Measurements from ENCODE around the gene LARP4B.
"Not testable (repeated sequence)": the region's sequence is repeated elsewhere in the genome, so short reads cannot be mapped to it uniquely, and the experiment has no call there.

LARP4B gene

GRCh38 chr10:785089-785860, 146.2 kb downstream of the LARP4B start:
- DNase-seq, result no peak

GRCh38 chr10:784403-785088, 147.0 kb downstream of the LARP4B start:
- DNase-seq, result peak; percentile 88

GRCh38 chr10:782751-783648, 148.5 kb downstream of the LARP4B start:
- no peak for DNase-seq

GRCh38 chr10:780536-781524, 150.7 kb downstream of the LARP4B start:
- DNase-seq, result no peak

- no peak for DNase-seq
Measured at GRCh38 chr10:778626-779330, 152.7 kb downstream of the LARP4B start.

- DNase-seq, result no peak
Measured at GRCh38 chr10:777913-778479, 153.5 kb downstream of the LARP4B start.

GRCh38 chr10:776772-777171, 154.7 kb downstream of the LARP4B start:
- no peak for DNase-seq

GRCh38 chr10:775245-776075, 156.0 kb downstream of the LARP4B start:
- DNase-seq, result peak; percentile 45

GRCh38 chr10:774661-775244, 156.8 kb downstream of the LARP4B start:
- no peak for DNase-seq

- DNase-seq, result no peak
Measured at GRCh38 chr10:774223-774622, 157.3 kb downstream of the LARP4B start.

- no peak for DNase-seq
Measured at GRCh38 chr10:773562-774161, 157.8 kb downstream of the LARP4B start.

GRCh38 chr10:772227-772637, 159.3 kb downstream of the LARP4B start:
- DNase-seq, result no peak

- DNase-seq, result no peak
Measured at GRCh38 chr10:771647-772046, 159.9 kb downstream of the LARP4B start.

GRCh38 chr10:770975-771374, 160.5 kb downstream of the LARP4B start:
- DNase-seq, result no peak

- not testable (repeated sequence) for DNase-seq
Measured at GRCh38 chr10:770048-770712, 161.3 kb downstream of the LARP4B start.

GRCh38 chr10:767794-768193, 163.7 kb downstream of the LARP4B start:
- no peak for DNase-seq

- DNase-seq, result no peak
Measured at GRCh38 chr10:767211-767610, 164.3 kb downstream of the LARP4B start.

- DNase-seq, result no peak
Measured at GRCh38 chr10:761376-761775, 170.1 kb downstream of the LARP4B start.
